ENCODE measurements around the gene HGD. TPM values are rescaled to one million over a fixed set of nuclear protein-coding genes. Genes with fewer than 3 reads are reported as not detected.

The HGD gene
- total RNA-seq, 1 experiment from 2014 or later, result 0.44 TPM

DNA sequence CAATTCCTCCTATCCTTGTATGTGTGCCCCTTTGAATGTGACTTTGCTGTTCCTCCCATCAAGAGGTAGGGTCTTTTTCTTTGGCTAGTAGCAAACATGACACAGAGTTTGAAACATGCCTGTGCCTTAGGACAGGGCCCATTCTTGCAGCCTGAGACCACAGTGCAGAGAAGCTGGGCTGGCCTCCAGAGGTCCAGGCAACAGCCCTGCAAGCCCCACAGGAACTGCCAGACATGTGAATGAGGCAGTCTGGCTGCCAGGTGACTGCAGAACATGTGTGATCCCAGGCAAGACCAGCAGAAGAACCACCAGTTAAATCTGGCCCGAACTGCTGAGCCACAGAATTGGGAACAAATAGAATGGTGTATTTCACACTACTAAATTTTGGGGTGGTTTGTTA lies 1.2 kb upstream of the HGD start:
- no peak for DNase-seq (ENCODE audit: unreplicated experiment)
- Mint-ChIP-seq H3K36me3 (ENCODE audit: insufficient read depth, unreplicated experiment) (peaks cover 4% of the 10 kb centered on the region), H3K4me3 (ENCODE audit: unreplicated experiment) (no peak overlapping the region), H3K4me1 (ENCODE audit: insufficient read depth, unreplicated experiment) (peaks cover 14% of the 10 kb centered on the region), H3K9me3 (ENCODE audit: unreplicated experiment) (no peaks in the 10 kb centered on the region), H3K27me3 (ENCODE audit: insufficient read depth, unreplicated experiment) (no peaks in the 10 kb centered on the region), H3K27ac (ENCODE audit: low read depth, unreplicated experiment) (no peak overlapping the region)
- ChIA-PET POLR2A (no interaction called here), CTCF (no interaction called here)
- intact Hi-C loops (cut with micrococcal nuclease), result no loop called here
- TF ChIP-seq CTCF (IDR thresholded peaks at IDR 0.05; ENCODE audit: unreplicated experiment), result no peak
- BruUV-seq (replicated peaks), result no TSS peak

- Mint-ChIP-seq H3K9me3 (ENCODE audit: unreplicated experiment) (no peaks in the 10 kb centered on the region), H3K4me3 (ENCODE audit: unreplicated experiment) (no peak overlapping the region), H3K4me1 (ENCODE audit: insufficient read depth, unreplicated experiment) (peaks cover 16% of the 10 kb centered on the region), H3K27me3 (ENCODE audit: insufficient read depth, unreplicated experiment) (no peaks in the 10 kb centered on the region), H3K36me3 (ENCODE audit: insufficient read depth, unreplicated experiment) (peaks cover 6% of the 10 kb centered on the region), H3K27ac (ENCODE audit: low read depth, unreplicated experiment) (no peak overlapping the region)
- POLR2A ChIA-PET, result interaction anchor here (0.6 kb wide), 1 partner anchor 46 kb away, joined by 3 read pairs; no protein-coding TSS in a partner anchor
- no TSS peak for BruUV-seq (replicated peaks)
- CTCF ChIA-PET, result no interaction called here
- TF ChIP-seq CTCF (IDR thresholded peaks at IDR 0.05; ENCODE audit: unreplicated experiment), result no peak
- intact Hi-C loops (cut with micrococcal nuclease), result no loop called here
- DNase-seq (ENCODE audit: unreplicated experiment), result no peak
These were observed 467 bp downstream of the HGD start for GRCh38 chr3:120681506-120682038.

DNA sequence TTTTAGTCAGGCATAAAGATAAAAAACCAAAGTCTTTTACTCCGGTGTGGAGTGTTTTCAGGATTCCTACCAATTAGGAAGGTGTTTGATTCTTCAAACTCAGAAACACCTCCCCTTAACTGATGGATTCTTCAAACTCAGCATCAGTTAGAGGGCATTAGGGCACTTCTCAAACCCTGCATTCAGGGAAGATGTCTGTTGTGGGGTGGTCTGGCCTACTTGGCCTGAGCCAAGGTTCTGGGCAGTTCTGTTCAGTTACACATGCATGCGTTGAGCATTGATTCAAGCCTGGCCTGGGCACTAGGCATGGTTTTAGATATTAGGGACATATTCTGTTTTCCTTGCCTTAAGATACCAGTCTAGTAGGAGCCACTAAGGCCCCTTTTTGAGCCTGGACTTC lies 1.0 kb downstream of the HGD start:
- intact Hi-C loops (cut with micrococcal nuclease), result no loop called here
- Mint-ChIP-seq H3K4me1 (ENCODE audit: insufficient read depth, unreplicated experiment) (peaks cover 16% of the 10 kb centered on the region), H3K27me3 (ENCODE audit: insufficient read depth, unreplicated experiment) (no peaks in the 10 kb centered on the region), H3K27ac (ENCODE audit: low read depth, unreplicated experiment) (no peak overlapping the region), H3K36me3 (ENCODE audit: insufficient read depth, unreplicated experiment) (peaks cover 6% of the 10 kb centered on the region), H3K9me3 (ENCODE audit: unreplicated experiment) (no peaks in the 10 kb centered on the region), H3K4me3 (ENCODE audit: unreplicated experiment) (no peak overlapping the region)
- no TSS peak for BruUV-seq (replicated peaks)
- ChIA-PET CTCF (no interaction called here), POLR2A (interaction anchor here (0.6 kb wide), 1 partner anchor 46 kb away, joined by 3 read pairs; no protein-coding TSS in a partner anchor)
- TF ChIP-seq CTCF (IDR thresholded peaks at IDR 0.05; ENCODE audit: unreplicated experiment), result no peak
- DNase-seq (ENCODE audit: unreplicated experiment), result no peak

DNA sequence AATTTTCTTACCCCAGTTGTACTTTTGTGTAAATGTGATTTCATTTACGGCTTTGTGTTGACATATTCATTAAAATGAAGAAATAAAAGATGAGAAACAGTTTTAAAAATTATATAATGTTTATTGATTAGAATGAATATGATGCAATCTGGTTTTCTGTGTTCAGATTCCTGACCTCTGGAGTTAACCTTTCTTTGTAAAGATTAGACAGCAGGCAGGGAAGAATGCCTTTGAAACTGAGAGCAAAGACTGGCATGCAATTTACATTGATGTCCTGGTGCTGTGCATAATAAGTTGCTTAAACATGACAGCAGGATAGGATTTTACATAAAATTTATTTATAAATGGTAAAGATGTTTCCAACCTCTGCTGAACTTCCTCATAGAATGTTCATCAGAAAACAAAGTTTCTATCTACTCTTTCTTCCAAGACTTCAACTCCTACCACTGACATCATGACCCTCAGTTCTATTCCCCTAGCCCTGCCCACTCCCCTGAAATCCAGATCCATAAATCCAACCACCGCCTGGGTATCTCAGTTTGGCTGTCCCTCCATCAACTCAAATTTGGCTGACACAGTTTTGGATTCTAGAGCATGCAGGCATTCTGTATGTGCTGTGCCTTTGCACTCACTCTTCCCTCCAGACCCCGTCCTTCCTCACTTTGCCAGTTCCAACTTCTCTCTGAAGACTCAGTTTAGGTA lies 1.7 kb downstream of the HGD start:
- Mint-ChIP-seq H3K4me1 (ENCODE audit: insufficient read depth, unreplicated experiment) (peaks cover 16% of the 10 kb centered on the region), H3K27me3 (ENCODE audit: insufficient read depth, unreplicated experiment) (no peaks in the 10 kb centered on the region), H3K4me3 (ENCODE audit: unreplicated experiment) (no peak overlapping the region), H3K9me3 (ENCODE audit: unreplicated experiment) (no peaks in the 10 kb centered on the region), H3K27ac (ENCODE audit: low read depth, unreplicated experiment) (no peak overlapping the region), H3K36me3 (ENCODE audit: insufficient read depth, unreplicated experiment) (peaks cover 6% of the 10 kb centered on the region)
- TF ChIP-seq CTCF (IDR thresholded peaks at IDR 0.05; ENCODE audit: unreplicated experiment), result no peak
- no peak for DNase-seq (ENCODE audit: unreplicated experiment)
- ChIA-PET POLR2A (no interaction called here), CTCF (no interaction called here)
- intact Hi-C loops (cut with micrococcal nuclease), result no loop called here
- no TSS peak for BruUV-seq (replicated peaks)

Measured in MCF 10A (cell line).